Stomach (tissue), 9 donors: ENCODE measurements around the gene GBP2. TPM values are rescaled to one million over a fixed set of nuclear protein-coding genes. Genes with fewer than 3 reads are reported as not detected.
"Not testable (repeated sequence)": the region's sequence is repeated elsewhere in the genome, so short reads cannot be mapped to it uniquely, and the experiment has no call there.

Experiments used
- DNase-seq, 2 donors: peaks; one replicate each; pipeline versions ENCODE4 v3.0.0 to v3.0.0-alpha.2; 2013 to 2019
- H3K27ac ChIP-seq, 5 donors: fragments of 200-600 bp in 4 of 5; sonication (generic) in 4 of 5; one replicate each; pipeline ENCODE4 v1.5.1; 2013 to 2019; ENCODE audit warnings: mild to moderate bottlenecking in 1 of 5, moderate library complexity in 1 of 5
- H3K27me3 ChIP-seq, 3 donors: fragments of 200-600 bp; sonication (generic); one replicate each; pipeline ENCODE4 v1.5.1; 2017 to 2019; ENCODE audit warnings: mixed run types in 1 of 3
- H3K36me3 ChIP-seq, 4 donors: fragments of 200-600 bp; sonication (generic); 1 replicate in 3 of 4; 2 replicates in 1 of 4; pipeline ENCODE4 v1.5.1; 2016 to 2019
- H3K4me1 ChIP-seq, 4 donors: fragments of 200-600 bp; sonication (generic); one replicate each; pipeline ENCODE4 v1.5.1; 2016 to 2019
- H3K4me3 ChIP-seq, 4 donors: fragments of 200-600 bp; sonication (generic) in 3 of 4; one replicate each; pipeline ENCODE4 v1.5.1; 2016 to 2019; ENCODE audit warnings: mild to moderate bottlenecking in 1 of 4
- H3K9me3 ChIP-seq, 4 donors: fragments of 200-600 bp; sonication (generic); one replicate each; pipeline ENCODE4 v1.5.1; 2016 to 2019
- CTCF ChIP-seq, 7 experiments: fragments of 450-650 bp in 4 of 7; fragments of 200-600 bp in 3 of 7; sonication (generic) in 3 of 7; IDR thresholded peaks; one replicate each; pipeline ENCODE4 v1.5.1; 2016 to 2019; ENCODE audit warnings: antibody characterized with exemption in 7 of 7, control low read depth in 2 of 7, mild to moderate bottlenecking in 1 of 7
- EP300 ChIP-seq: sonication (generic); formaldehyde crosslinking; IDR thresholded peaks from one replicate; pipeline ENCODE4 v1.6.1; 2017; ENCODE audit warnings: antibody characterized with exemption
- POLR2A ChIP-seq, 4 donors: fragments of 450-650 bp; IDR thresholded peaks; one replicate each; pipeline ENCODE4 v1.6.1; 2016; ENCODE audit warnings: antibody characterized with exemption in 4 of 4, control low read depth in 2 of 4, mild to moderate bottlenecking in 1 of 4, moderate library complexity in 1 of 4
- POLR2AphosphoS5 ChIP-seq, 3 donors: sonication (generic); formaldehyde crosslinking; IDR thresholded peaks; one replicate each; pipeline ENCODE4 v1.6.1; 2016; ENCODE audit warnings: antibody characterized with exemption in 3 of 3
- WGBS, 5 donors: extraction: QIAGEN DNeasy Blood & Tissue Kit in 3 of 5; methylation state at CpG; one replicate each; pipeline versions ENCODE4 v1.1.5 to v1.1.7; 2013 to 2018; 5-methylcytosine and 5-hydroxymethylcytosine counted together
- intact Hi-C: fragments of 100-400 bp; cut with DNase I; formaldehyde crosslinking; loops from one replicate; pipeline ENCODE4 v1.15.1; 2023; ENCODE audit warnings: low total_unique reads
- polyA plus RNA-seq, 3 donors: library from polyadenylated mRNA; stranded (reverse); fragments of 200-250 nt; gene quantifications; one replicate each; pipeline ENCODE4 v1.2.3, GENCODE V29; 2013
- total RNA-seq, 5 donors: library from RNA; depleted of rRNA; stranded (reverse); fragments of >200 nt; gene quantifications; one replicate each; pipeline versions ENCODE4 v1.1.0 to v1.2.3, GENCODE V29; 2014 to 2016
- donor health status: healthy with polysubstance abuse.
- donor health status: Bipolar disorder and iron deficiency.
- donor health status: healthy.

Gene GBP2
- total and polyA plus RNA-seq, 8 donors, result 21.0 to 119 (median 63.1) TPM

DNA sequence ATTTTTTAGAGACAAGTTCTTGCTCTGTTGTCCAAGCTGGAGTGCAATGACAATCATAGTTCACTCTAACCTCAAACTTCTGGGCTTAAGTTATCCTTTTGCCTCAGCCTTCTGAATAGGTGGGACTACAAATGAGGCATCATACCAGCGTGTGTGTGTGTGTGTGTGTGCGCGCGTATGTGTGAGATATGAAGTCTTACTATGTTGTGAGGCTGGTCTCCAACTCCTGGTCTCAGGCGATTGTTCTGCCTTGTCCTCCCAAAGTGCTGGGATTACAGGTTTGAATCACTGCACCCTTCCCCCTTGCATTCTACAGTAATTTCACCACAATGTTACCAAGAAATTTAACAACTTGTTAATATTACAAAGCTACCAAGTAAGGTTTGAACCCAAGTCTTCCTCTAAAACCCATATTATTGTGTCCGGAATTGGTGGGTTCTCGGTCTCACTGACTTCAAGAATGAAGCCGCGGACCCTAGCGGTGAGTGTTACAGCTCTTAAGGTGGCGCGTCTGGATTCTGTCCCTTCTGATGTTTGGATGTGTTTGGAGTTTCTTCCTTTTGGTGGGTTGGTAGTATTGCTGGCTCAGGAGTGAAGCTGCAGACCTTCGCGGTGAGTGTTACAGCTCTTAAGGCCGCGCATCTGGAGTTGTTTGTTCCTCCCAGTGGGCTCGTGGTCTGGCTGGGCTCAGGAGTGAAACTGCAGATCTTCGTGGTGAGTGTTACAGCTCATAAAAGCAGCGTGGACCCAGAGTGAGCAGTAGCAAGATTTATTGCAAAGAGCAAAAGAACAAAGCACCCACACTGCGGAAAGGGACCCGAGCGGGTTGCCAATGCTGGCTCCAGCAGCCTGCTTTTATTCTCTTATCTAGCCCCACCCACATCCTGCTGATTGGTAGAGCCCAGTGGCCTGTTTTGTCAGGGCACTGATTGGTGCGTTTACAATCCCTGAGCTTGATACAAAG, 970 bp upstream of the GBP2 start:
- DNase-seq, result peak in 1 of 2 donors; percentile 22
- Histone ChIP-seq H3K27ac (peak overlapping the region; percentile 61 to 90 (median 79)), H3K4me3 (peak overlapping the region in 3 of 4 donors; percentile 2 to 38 (median 19)), H3K4me1 (peaks cover 14 to 78% (median 39%) of the 10 kb centered on the region in 4 donors)
- 72 to 82% (median 76%) methylated on average over 23 of the region's 23 CpGs for WGBS, 5 donors
- H3K27me3 ChIP-seq, H3K36me3 ChIP-seq, H3K9me3 ChIP-seq, intact Hi-C loops: not testable (repeated sequence)
- peak in 2 of 3 donors; percentile 42 to 56 for TF ChIP-seq POLR2AphosphoS5 (IDR thresholded peaks at IDR 0.05)

DNA sequence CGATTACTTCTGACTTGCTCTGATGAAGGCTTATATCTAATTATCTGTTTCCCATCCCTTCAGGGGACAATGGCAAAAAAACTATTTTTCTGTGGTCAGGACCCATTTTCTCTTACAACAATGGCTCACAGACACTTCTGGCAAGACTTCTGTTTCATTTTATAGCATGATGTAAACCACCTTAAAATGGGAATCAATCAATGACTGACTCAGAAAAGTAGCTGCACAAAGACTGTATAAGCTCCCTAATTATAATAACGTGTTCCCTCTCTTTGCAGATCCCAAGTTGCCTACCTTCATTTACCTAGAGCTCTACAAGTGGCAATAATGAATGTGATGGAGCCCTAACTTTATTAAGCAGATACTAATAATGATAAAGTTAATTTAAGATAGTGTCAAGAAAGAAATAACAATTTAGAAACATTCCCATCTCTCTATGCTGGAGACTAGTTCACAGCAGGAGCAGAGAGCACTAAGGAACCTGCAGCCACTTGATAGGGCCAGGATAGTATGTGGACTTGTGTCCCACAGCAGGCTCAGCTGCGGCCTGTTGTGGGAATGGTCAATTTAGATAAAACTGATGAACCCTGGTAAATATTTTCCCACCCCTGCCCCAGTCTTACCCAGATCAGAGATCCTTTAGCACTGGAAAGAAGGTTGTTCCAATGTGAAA, 538 bp downstream of the GBP2 start:
- 9 to 18% (median 14%) methylated on average over 3 of the region's 3 CpGs for WGBS, 5 donors
- intact Hi-C loops, result no loop called here
- Histone ChIP-seq H3K4me1 (peaks cover 14 to 81% (median 39%) of the 10 kb centered on the region in 4 donors), H3K27me3 (no peaks in the 10 kb centered on the region), H3K9me3 (no peaks in the 10 kb centered on the region), H3K36me3 (peaks cover under 1 to 18% (median 15%) of the 10 kb centered on the region in 4 donors), H3K27ac (peak overlapping the region; percentile 64 to 90 (median 79)), H3K4me3 (peak overlapping the region; percentile 38 to 56 (median 52))
- peak in 1 of 2 donors; percentile 29 for DNase-seq
- TF ChIP-seq POLR2A (IDR thresholded peaks at IDR 0.05) (no peak), EP300 (no peak), CTCF (IDR thresholded peaks at IDR 0.05) (no peak), POLR2AphosphoS5 (IDR thresholded peaks at IDR 0.05) (no peak)

DNA sequence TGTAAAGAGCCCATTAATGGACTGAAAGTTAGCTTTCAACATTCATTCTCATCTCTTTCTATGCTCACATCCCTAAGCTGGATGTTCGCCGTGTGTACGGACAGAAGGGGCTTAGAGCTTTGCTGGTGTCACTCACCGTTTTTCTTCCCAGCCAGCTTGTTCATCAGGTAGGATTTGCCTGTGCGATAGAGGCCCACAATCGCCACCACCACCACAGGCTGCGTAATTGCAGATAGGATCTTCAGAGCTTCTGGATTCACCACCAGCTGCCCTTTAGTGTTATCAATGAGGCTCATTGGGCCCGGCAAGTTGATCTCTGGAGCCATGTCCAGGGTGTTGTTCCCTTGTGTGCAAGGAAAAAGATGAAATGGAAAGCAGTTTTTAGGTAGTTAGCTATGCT, 4.3 kb downstream of the GBP2 start:
- intact Hi-C loops, result no loop called here
- no peaks in the 10 kb centered on the region for H3K9me3 ChIP-seq
- no peak for DNase-seq
- H3K4me1 ChIP-seq, result peaks cover 4 to 47% (median 23%) of the 10 kb centered on the region in 4 donors
- peak overlapping the region in 1 of 4 donors; percentile 52 for H3K4me3 ChIP-seq
- TF ChIP-seq EP300 (no peak), POLR2A (IDR thresholded peaks at IDR 0.05) (no peak), CTCF (IDR thresholded peaks at IDR 0.05) (no peak), POLR2AphosphoS5 (IDR thresholded peaks at IDR 0.05) (no peak)
- WGBS, 5 donors, result 95 to 97% (median 95%) methylated on average over 8 of the region's 8 CpGs
- peaks cover 28 to 56% (median 52%) of the 10 kb centered on the region in 4 donors for H3K36me3 ChIP-seq
- no peak overlapping the region for H3K27ac ChIP-seq
- H3K27me3 ChIP-seq, result no peaks in the 10 kb centered on the region

DNA sequence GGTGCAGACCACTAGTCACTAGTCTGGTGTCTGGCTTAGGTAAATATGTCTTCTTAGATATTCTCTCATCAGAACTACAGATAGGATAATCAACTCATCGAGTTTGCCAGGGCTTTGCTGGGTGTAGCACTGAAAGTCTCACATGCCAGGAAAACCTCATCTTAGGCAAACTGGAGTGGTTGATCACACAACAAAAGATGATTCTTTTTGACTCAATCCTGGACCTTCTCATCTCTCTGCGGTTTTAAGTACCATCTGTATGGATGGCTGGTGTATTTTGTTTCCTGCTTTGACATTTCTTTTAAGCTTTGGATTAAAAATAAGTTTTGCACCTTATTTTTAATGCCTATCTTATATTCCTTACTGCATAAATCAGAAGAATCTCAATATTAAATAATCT, 11.3 kb downstream of the GBP2 start:
- intact Hi-C loops, result loop anchor here (10.0 kb wide), 1 partner anchor 240 kb away; no protein-coding TSS in a partner anchor
- H3K27ac ChIP-seq, result no peak overlapping the region
- H3K4me1 ChIP-seq, result no peaks in the 10 kb centered on the region
- H3K4me3 ChIP-seq, result no peak overlapping the region
- no peaks in the 10 kb centered on the region for H3K27me3 ChIP-seq
- no peak for DNase-seq
- 73 to 95% (median 84%) methylated on average over 2 of the region's 2 CpGs for WGBS, 5 donors
- peaks cover 62 to 100% (median 100%) of the 10 kb centered on the region in 4 donors for H3K36me3 ChIP-seq
- no peaks in the 10 kb centered on the region for H3K9me3 ChIP-seq
- TF ChIP-seq EP300 (no peak), POLR2AphosphoS5 (IDR thresholded peaks at IDR 0.05) (no peak), POLR2A (IDR thresholded peaks at IDR 0.05) (no peak), CTCF (IDR thresholded peaks at IDR 0.05) (no peak)
